Measurements from ENCODE around the gene CMTM5.

DNA sequence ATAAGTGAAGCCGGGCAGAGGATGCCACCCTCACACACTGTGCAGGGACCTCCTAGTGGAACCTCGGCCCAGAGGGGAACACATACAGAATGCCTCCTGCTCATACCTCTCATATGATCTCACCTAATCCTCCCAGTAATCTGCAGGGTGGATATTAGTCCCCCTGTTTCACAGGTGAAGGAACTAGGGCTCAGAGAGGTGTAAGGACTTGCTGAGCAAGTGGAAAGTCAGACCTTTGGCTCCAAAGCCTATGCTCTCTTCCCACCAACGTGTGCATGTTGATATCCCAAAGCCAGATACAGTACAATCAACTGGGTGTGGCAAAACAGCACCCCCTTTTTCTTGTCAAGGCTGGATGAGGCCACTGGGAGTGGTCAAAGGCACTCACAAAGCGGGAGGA, 27.1 kb downstream of the CMTM5 start:
- no peak for TF ChIP-seq POLR2A (IDR thresholded peaks at IDR 0.05; ENCODE audit: low read depth, low read length)
- TF ChIP-seq POLR2AphosphoS5 (IDR thresholded peaks at IDR 0.05; ENCODE audit: low read depth, low read length) = no peak
